ENCODE results near the gene UTP3.
"Not testable (repeated sequence)": the region's sequence is repeated elsewhere in the genome, so short reads cannot be mapped to it uniquely, and the experiment has no call there.

Gene UTP3, protein sequence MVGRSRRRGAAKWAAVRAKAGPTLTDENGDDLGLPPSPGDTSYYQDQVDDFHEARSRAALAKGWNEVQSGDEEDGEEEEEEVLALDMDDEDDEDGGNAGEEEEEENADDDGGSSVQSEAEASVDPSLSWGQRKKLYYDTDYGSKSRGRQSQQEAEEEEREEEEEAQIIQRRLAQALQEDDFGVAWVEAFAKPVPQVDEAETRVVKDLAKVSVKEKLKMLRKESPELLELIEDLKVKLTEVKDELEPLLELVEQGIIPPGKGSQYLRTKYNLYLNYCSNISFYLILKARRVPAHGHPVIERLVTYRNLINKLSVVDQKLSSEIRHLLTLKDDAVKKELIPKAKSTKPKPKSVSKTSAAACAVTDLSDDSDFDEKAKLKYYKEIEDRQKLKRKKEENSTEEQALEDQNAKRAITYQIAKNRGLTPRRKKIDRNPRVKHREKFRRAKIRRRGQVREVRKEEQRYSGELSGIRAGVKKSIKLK

DNA sequence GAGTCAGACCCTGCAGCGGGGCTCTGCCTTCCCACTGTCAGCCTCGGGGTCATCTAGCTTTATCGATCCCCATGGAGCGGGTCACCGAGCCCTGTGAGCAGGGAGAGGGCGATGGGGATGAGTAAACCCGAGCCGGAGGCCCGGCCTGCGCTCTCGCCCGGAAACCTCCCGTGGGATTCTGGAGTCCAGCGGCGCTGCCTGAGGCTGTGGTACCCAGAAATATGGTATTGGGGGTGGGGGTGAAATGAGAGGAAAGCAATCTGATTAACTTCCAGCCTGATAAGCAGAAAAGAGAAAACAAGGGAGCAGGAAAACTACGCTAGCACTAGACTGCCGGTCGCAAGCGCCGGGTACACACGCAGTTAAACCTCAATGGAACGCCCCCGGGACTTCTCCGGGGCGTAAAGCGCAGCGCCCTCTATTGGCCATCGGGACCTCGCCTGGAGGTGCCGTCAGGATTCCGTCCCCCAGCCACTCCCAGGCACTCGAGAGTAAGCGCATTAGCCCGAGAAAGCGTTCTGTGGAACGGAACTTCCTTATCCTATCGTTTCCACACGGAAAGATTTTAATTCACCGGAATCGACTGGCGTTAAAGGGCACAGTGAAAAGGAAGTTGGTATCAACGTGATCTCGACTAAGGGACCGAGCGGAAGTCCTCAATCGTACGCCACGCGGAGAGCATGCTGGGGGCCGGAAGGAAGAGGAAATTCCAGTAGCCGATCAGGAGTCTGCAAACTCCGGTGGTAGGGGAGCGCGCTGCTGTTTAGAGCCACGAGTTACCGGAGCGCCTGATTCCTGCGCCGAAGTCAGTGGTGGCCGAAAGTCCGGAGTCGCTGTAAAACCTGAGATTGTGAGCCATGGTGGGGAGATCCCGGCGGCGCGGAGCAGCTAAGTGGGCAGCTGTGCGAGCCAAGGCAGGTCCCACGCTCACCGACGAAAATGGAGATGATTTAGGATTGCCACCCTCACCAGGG lies at the start of gene UTP3:
TSS of gene UTP3 (plus strand) at position 712 of the 974 bp plus-strand sequence. CDS start at position 858, 146 bp downstream.
- DNase-seq (ENCODE audit: low read depth in 2 of 3, low spot score in 2 of 3): peak; percentile 76 to 88 (median 87)

DNA sequence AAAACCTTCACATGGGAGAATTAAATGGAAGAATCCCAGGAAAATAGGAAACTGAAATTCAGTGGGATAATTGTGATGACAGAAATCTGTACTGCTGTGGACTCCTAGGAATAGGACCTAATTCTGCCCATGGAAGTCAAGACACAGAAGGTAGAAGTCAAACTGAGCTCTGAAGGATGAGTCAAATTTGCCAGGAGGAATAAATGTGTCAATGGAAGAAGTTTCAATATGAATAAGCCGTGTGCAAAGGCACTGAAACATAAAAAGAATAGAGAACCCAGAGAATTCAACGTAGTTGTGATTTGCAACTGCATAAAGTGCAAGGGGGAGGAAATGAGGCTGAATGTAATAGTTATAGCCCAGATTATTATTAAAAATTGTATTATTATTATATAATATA lies 48.1 kb upstream of the UTP3 start:
- DNase-seq (ENCODE audit: low read depth in 2 of 3, low spot score in 2 of 3): no peak

DNA sequence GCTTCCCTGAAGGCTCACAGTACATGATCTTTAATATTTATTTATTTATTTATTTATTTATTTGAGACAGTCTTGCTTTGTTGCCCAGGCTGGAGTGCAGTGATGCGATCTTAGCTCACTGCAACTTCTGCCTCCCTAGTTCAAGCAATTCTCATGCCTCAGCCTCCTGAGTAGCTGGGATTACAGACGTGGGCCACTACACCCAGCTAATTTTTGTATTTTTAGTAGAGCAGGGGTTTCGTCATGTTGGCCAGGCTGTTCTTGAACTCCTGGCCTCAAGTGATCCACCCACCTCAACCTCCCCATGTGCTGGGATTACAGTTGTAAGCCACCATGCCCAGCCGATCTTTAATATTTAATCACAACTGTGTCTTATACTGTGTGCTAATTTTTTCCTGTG lies 37.6 kb upstream of the UTP3 start:
- DNase-seq (ENCODE audit: low read depth in 2 of 3, low spot score in 2 of 3): not testable (repeated sequence)

DNA sequence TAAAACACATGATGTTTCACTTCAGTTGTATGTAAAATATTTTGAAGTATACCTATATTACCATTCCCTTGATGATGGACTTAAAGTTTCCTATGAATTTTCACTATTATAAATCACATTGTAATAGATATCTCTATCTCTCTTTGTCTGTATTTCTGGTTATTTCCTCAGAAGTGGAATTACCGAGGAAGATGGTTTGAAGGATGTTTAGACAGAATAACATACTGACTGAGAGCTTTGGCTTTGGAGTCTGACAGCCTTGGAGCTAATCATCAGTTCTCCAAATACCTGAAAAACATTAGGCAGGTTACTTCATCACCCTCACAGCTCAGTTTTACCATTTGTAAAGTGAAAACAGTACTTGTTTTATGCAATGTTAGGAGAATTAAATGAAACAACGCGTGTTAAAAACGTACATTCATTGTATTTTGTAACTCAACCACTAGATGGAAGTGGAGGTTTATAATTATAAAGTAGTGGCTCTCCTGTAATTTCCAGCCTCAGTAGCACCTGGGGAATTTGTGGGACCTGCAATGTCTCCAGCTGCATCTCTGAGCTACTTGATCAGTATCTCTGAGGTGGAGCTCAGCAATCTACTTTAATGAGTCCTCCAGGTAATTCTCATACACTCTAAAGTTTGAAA lies 36.3 kb upstream of the UTP3 start:
- DNase-seq (ENCODE audit: low read depth in 2 of 3, low spot score in 2 of 3): no peak

- DNase-seq (ENCODE audit: low read depth in 2 of 3, low spot score in 2 of 3): no peak
These were observed 33.7 kb upstream of the UTP3 start for GRCh38 chr4:70654605-70655011.

- DNase-seq (ENCODE audit: low read depth in 2 of 3, low spot score in 2 of 3): no peak
These were observed 31.0 kb upstream of the UTP3 start for GRCh38 chr4:70657326-70657725.

DNA sequence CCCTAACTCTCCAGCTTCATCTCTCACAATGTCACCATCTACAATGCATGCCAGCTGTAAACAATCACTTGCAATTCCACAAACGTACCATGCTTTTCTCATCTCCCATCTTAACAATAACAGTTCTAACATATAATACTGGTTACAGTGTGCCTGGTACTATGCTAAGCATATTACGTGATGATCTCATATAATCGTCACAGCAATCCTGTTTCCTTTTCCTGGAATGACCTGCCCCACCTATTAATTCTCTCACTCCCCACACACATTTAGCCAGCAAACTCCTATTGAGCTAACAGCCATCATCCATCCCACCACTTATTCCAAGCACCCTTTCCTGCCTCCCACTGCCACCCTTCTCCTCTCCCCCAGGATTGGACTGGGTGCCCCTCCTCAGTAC lies 29.9 kb upstream of the UTP3 start:
- DNase-seq (ENCODE audit: low read depth in 2 of 3, low spot score in 2 of 3): no peak

DNA sequence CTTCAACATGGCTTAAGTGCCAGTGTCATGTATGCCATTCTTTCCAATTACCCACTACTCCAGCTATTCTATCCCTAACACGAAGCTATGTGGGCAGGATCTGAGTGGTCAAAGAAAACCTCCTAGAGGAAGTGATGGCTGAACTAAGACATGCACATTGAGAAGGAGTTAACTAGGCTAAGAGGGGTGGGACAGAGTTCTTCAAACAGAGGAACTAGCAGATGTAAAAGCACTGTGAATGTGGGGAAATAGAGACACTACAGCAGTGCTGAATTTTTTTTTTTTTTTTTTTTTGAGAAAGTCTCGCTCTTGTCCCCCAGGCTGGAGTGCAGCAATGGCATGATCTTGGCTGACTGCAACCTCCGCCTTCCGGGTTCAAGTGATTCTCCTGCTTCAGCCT lies 28.2 kb upstream of the UTP3 start:
- DNase-seq (ENCODE audit: low read depth in 2 of 3, low spot score in 2 of 3): no peak

- not testable (repeated sequence) for DNase-seq (ENCODE audit: low read depth in 2 of 3, low spot score in 2 of 3)
These were observed 26.9 kb upstream of the UTP3 start for GRCh38 chr4:70661309-70661922.

DNA sequence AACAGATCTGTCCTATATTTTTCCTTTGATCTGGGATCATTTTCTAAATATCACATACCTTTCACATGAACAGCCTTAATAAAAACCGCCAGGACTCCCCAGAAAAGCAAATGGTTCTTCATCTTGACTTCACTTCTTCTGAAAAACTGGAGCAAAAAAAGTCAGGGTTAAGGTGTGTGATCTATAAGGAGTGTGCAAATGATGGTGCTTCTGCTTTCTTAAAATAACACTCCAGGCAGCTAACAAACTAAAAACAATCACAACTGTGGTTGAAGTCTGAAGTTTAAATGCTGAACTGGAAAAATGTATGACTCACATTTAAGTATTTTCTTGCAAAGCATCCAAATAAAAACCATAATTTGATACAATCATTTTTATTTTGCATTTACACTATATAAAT lies 22.0 kb upstream of the UTP3 start, which contains the start of gene JCHAIN:
TSS of gene JCHAIN (minus strand) at position 140 of the 400 bp plus-strand sequence. CDS start at position 122, 18 bp downstream.
- no peak for DNase-seq (ENCODE audit: low read depth in 2 of 3, low spot score in 2 of 3)

DNA sequence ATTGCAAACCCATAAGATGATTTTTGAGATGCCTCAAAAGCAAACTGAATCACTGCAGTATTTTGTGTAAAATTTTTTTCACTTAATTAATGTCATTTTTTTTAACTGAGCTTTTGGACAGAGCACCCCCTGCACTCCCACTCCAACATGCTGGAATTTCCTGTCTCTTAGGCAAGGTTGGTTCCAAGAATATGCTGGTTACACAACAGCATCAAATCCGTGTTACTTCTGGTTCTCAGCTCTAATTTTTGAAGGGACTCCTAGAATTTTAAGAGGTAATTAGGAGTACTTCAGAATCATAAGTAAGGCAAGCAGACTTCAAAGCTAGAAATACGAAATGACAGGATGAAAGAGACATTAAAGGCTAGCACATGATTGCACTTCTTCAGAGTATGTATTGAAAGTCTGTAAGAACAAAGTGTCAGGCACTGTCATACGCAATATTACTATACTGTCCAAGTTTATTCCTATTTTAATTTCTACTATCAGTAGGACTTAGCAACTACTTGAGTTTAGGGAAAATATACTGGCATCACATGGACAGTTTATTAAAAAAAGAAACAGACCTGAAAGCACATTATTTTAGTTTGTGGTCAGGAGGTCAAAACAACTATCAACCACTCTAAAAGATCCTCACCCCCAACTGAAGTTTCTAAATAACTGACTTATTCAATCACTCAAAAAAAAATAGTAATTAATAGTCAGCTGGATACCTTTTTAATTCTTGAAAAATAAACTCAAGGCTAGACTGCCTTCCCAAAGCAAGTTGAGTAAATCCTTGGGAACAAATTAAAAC lies 20.4 kb upstream of the UTP3 start:
- no peak for DNase-seq (ENCODE audit: low read depth in 2 of 3, low spot score in 2 of 3)

GRCh38 chr4:70670332-70671014 lies 17.9 kb upstream of the UTP3 start:
- no peak for DNase-seq (ENCODE audit: low read depth in 2 of 3, low spot score in 2 of 3)

GRCh38 chr4:70671091-70671490 lies 17.2 kb upstream of the UTP3 start:
- DNase-seq (ENCODE audit: low read depth in 2 of 3, low spot score in 2 of 3): no peak

- DNase-seq (ENCODE audit: low read depth in 2 of 3, low spot score in 2 of 3): no peak
These were observed 14.1 kb upstream of the UTP3 start for GRCh38 chr4:70674191-70674590.

DNA sequence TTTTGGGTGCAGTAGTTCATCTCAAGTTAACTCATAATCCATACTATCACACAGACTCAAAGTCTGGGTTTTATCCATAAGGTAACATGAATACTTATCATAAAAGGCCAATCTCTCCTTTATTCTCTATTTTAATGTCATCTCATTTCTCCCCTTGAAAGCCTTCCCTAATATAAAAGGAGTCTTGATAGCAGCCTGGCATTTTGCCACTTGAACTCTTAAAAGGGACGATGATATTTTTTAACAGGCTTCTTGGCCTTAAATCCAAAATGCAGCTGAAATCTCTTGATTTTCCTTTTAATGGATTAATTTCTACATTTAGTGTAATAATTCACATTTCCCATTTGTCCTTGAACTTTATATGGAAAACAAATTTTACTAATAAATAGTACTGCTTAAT lies 13.6 kb upstream of the UTP3 start:
- no peak for DNase-seq (ENCODE audit: low read depth in 2 of 3, low spot score in 2 of 3)

- no peak for DNase-seq (ENCODE audit: low read depth in 2 of 3, low spot score in 2 of 3)
These were observed 11.7 kb upstream of the UTP3 start for GRCh38 chr4:70676554-70677090.

DNA sequence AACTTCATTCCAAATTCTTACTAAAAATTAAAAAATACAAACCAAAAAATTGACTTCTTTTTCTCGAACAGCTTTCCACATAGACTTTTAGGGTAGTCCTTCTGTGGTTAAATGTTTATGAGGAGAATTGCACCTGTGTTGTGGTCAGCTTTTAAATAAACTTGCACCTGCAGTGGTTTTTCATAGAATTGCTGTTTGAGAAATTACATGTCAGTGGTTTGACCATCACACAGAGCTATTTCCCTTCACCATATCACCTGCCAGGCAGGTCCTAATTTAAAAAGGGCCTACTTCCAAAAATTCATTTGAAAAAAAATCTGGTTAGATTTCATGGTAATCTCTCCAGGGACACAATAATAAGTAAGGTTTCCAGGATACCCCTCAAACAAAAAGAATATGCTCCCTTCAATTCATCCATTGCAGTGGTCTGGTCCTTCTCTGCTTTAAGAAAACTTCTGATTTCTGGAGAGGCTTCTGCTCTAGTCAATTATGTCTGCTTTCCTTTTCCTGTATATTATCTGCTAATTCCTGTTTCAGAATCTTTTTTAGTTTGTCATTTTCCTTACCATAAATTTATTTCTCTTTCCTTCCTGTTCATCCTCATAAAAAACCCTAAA lies 9.8 kb upstream of the UTP3 start:
- DNase-seq (ENCODE audit: low read depth in 2 of 3, low spot score in 2 of 3): no peak

- DNase-seq (ENCODE audit: low read depth in 2 of 3, low spot score in 2 of 3): no peak
These were observed 7.4 kb upstream of the UTP3 start for GRCh38 chr4:70680934-70681333.

DNA sequence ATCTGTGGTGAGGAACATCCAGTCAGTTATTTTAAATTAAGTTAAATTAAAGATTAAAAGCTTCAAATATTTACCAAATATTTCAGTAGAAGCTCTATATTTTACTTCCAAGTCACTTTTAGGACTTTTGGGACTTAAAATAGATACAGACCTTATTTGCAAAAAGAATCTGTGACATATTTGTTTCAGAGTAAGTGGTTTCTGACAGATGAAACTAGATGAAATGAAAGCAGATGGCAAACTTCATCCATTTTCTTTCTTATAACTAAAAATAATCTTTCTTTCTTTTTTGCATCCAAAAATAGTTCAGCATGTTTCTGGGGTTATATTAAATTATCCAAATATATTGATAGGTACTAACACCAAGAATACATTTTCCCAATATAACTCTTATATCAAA lies 6.6 kb upstream of the UTP3 start:
- no peak for DNase-seq (ENCODE audit: low read depth in 2 of 3, low spot score in 2 of 3)

Measured in activated CD8-positive, alpha-beta memory T cell treated with anti-CD3 and anti-CD28 coated beads for 48 hours (primary cell).